C4-2B (cell line): ENCODE data around the gene ACSM2B.
"Not testable (repeated sequence)": the region's sequence is repeated elsewhere in the genome, so short reads cannot be mapped to it uniquely, and the experiment has no call there.

ENCODE experiments used
- H3K27ac ChIP-seq: fragments of 450-650 bp; 2 replicates; pipeline ENCODE4 v1.5.1; 2017
- CTCF ChIP-seq: fragments of 450-650 bp; conservative IDR thresholded peaks from 2 replicates; pipeline ENCODE4 v1.5.1; 2017; ENCODE audit warnings: mild to moderate bottlenecking
- ZFX ChIP-seq: fragments of 450-650 bp; IDR thresholded peaks from 2 replicates; pipeline ENCODE4 v1.6.1; 2017

ACSM2B gene

GRCh38 chr16:20568404-20568803 lies 7.8 kb downstream of the ACSM2B start:
- H3K27ac ChIP-seq, result no peak overlapping the region
- TF ChIP-seq CTCF, result no peak
- no peak for TF ChIP-seq ZFX

- TF ChIP-seq ZFX, result no peak
- TF ChIP-seq CTCF, result no peak
- no peak overlapping the region for H3K27ac ChIP-seq
Measured at GRCh38 chr16:20566864-20567263, 9.3 kb downstream of the ACSM2B start.

- not testable (repeated sequence) for H3K27ac ChIP-seq
Measured at GRCh38 chr16:20565334-20565733, 10.8 kb downstream of the ACSM2B start.

GRCh38 chr16:20564218-20564617 lies 11.9 kb downstream of the ACSM2B start:
- not testable (repeated sequence) for H3K27ac ChIP-seq

- not testable (repeated sequence) for H3K27ac ChIP-seq
Measured at GRCh38 chr16:20555628-20556027, 20.5 kb downstream of the ACSM2B start.

GRCh38 chr16:20554689-20555088 lies 21.5 kb downstream of the ACSM2B start:
- H3K27ac ChIP-seq, result not testable (repeated sequence)

- TF ChIP-seq CTCF, result peak; percentile 27
- not testable (repeated sequence) for H3K27ac ChIP-seq
Measured at GRCh38 chr16:20553493-20553892, 22.7 kb downstream of the ACSM2B start.

GRCh38 chr16:20546951-20547350 lies 29.2 kb downstream of the ACSM2B start:
- not testable (repeated sequence) for H3K27ac ChIP-seq

- not testable (repeated sequence) for H3K27ac ChIP-seq
Measured at GRCh38 chr16:20546278-20546853, 29.8 kb downstream of the ACSM2B start.

- not testable (repeated sequence) for H3K27ac ChIP-seq
Measured at GRCh38 chr16:20540603-20541316, 35.4 kb downstream of the ACSM2B start.

- no peak for TF ChIP-seq ZFX
- no peak for TF ChIP-seq CTCF
- no peak overlapping the region for H3K27ac ChIP-seq
Measured at GRCh38 chr16:20538687-20539086, 37.5 kb downstream of the ACSM2B start.
